ENCODE data around the gene OPCML. TPM values are rescaled to one million over a fixed set of nuclear protein-coding genes. Genes with fewer than 3 reads are reported as not detected.

OPCML gene
- polyA plus RNA-seq, 1 donor (not counting 4 experiments of a cell fraction or from before 2014, with no cell fraction given) = 0.04 TPM

DNA sequence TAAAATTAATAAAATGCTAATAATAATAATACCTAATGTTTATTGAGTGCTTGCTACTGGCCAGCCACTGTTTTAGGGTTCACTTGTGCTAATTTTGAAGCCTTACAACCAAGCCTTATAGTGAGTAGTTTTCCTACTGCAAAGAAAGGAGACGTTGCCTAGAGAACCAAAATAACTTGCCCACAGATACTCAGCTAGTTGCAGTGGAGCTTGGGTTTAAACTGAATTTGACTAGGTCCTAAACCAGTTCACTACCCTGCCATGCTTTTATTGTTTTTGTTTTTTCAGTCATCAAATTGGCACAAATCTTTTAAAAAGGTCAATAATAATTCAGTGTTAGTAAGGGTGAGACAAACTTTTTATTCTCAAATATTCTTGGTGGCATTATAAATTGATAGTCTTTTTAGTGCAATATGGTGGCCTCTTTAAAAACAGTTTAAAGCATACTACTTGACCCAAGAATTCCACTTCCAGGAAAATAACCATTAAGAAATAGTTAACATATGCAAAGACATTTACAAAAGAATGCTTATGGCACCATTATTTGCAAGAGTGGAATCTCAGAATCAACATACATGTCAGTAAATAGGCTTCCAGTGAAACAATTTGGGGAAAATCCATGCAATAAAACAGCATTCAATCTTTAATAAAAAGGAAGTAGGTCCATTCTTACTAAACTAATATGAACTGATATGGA lies 90.2 kb downstream of the OPCML start:
- FAIRE-seq (no peak), DNase-seq (ENCODE audit: low read depth, low spot score) (no peak)
- Histone ChIP-seq H3K36me3 (ENCODE audit: control insufficient read depth in 2 of 2, extremely low read depth in 1 of 2, insufficient read depth in 2 of 2, low read length in 2 of 2) (no peaks in the 10 kb centered on the region), H3K79me2 (ENCODE audit: control insufficient read depth, insufficient read depth, low read length) (no peaks in the 10 kb centered on the region), H2AFZ (ENCODE audit: control insufficient read depth, low read length) (no peak overlapping the region), H3K27ac (ENCODE audit: control insufficient read depth, insufficient read depth, low read length) (no peak overlapping the region), H3K27me3 (ENCODE audit: control insufficient read depth, extremely low read depth, insufficient read depth, low read length) (no peaks in the 10 kb centered on the region), H3K9me3 (ENCODE audit: control insufficient read depth, low read depth, low read length) (no peaks in the 10 kb centered on the region), H3K9ac (ENCODE audit: control insufficient read depth, extremely low read depth, insufficient read depth, low read length) (no peak overlapping the region), H4K20me1 (ENCODE audit: control insufficient read depth, extremely low read depth, insufficient read depth, low read length) (no peaks in the 10 kb centered on the region), H3K4me3 (ENCODE audit: control insufficient read depth in 2 of 3, extremely low read depth in 1 of 3, insufficient read depth in 2 of 3, low read depth in 1 of 3, low read length in 3 of 3) (no peak overlapping the region), H3K4me1 (ENCODE audit: control insufficient read depth, extremely low read depth, insufficient read depth, low read length) (peaks cover 5% of the 10 kb centered on the region), H3K9me1 (ENCODE audit: control insufficient read depth, extremely low read depth, insufficient read depth, low read length) (no peaks in the 10 kb centered on the region), H3K4me2 (ENCODE audit: control insufficient read depth, extremely low read depth, insufficient read depth, low read depth, low read length) (no peak overlapping the region)
- TF ChIP-seq, protein P1, sequence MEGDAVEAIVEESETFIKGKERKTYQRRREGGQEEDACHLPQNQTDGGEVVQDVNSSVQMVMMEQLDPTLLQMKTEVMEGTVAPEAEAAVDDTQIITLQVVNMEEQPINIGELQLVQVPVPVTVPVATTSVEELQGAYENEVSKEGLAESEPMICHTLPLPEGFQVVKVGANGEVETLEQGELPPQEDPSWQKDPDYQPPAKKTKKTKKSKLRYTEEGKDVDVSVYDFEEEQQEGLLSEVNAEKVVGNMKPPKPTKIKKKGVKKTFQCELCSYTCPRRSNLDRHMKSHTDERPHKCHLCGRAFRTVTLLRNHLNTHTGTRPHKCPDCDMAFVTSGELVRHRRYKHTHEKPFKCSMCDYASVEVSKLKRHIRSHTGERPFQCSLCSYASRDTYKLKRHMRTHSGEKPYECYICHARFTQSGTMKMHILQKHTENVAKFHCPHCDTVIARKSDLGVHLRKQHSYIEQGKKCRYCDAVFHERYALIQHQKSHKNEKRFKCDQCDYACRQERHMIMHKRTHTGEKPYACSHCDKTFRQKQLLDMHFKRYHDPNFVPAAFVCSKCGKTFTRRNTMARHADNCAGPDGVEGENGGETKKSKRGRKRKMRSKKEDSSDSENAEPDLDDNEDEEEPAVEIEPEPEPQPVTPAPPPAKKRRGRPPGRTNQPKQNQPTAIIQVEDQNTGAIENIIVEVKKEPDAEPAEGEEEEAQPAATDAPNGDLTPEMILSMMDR (optimal IDR thresholded peaks at IDR 0.05 in 1 of 3, IDR thresholded peaks at IDR 0.05 in 1 of 3, conservative IDR thresholded peaks at IDR 0.05 in 1 of 3; ENCODE audit: extremely low read depth in 1 of 3, insufficient read depth in 2 of 3, low read length in 3 of 3) = no peak
- no peak for TF ChIP-seq EZH2 (IDR thresholded peaks at IDR 0.05; ENCODE audit: low read length)
- dilution Hi-C loops (cut with MboI; ENCODE audit: extremely low pct_ligation_motif_present, low sequenced_read_pairs) = no loop called here

DNA sequence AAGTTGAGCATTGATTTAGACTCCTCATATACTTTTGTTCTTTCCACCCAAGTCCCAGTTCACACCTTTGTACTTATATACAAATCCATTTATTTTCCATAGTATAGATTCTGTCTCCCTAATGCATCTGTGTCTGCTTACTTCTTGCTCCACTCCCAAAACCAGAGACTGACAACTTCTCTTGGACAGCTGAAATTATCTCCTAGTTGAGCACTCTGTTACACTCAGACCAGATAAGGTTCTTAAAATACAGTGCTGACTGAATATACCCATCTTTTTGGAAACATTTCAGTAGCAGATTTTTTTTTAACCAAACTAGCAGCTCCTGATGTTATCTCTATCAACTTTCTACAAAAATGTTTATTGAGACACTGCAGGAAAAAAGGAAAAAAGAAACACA lies 106.3 kb downstream of the OPCML start:
- dilution Hi-C loops (cut with MboI; ENCODE audit: extremely low pct_ligation_motif_present, low sequenced_read_pairs) = no loop called here
- Histone ChIP-seq H3K9me3 (ENCODE audit: control insufficient read depth, low read depth, low read length) (no peaks in the 10 kb centered on the region), H3K4me3 (ENCODE audit: control insufficient read depth in 2 of 3, extremely low read depth in 1 of 3, insufficient read depth in 2 of 3, low read depth in 1 of 3, low read length in 3 of 3) (no peak overlapping the region), H3K9me1 (ENCODE audit: control insufficient read depth, extremely low read depth, insufficient read depth, low read length) (no peaks in the 10 kb centered on the region), H3K4me2 (ENCODE audit: control insufficient read depth, extremely low read depth, insufficient read depth, low read depth, low read length) (no peak overlapping the region), H3K36me3 (ENCODE audit: control insufficient read depth in 2 of 2, extremely low read depth in 1 of 2, insufficient read depth in 2 of 2, low read length in 2 of 2) (no peaks in the 10 kb centered on the region), H3K79me2 (ENCODE audit: control insufficient read depth, insufficient read depth, low read length) (no peaks in the 10 kb centered on the region), H3K27ac (ENCODE audit: control insufficient read depth, insufficient read depth, low read length) (no peak overlapping the region), H2AFZ (ENCODE audit: control insufficient read depth, low read length) (no peak overlapping the region), H3K9ac (ENCODE audit: control insufficient read depth, extremely low read depth, insufficient read depth, low read length) (no peak overlapping the region), H3K27me3 (ENCODE audit: control insufficient read depth, extremely low read depth, insufficient read depth, low read length) (no peaks in the 10 kb centered on the region), H3K4me1 (ENCODE audit: control insufficient read depth, extremely low read depth, insufficient read depth, low read length) (no peaks in the 10 kb centered on the region), H4K20me1 (ENCODE audit: control insufficient read depth, extremely low read depth, insufficient read depth, low read length) (no peaks in the 10 kb centered on the region)
- no peak for FAIRE-seq
- TF ChIP-seq, protein P1 (optimal IDR thresholded peaks at IDR 0.05 in 1 of 3, IDR thresholded peaks at IDR 0.05 in 1 of 3, conservative IDR thresholded peaks at IDR 0.05 in 1 of 3; ENCODE audit: extremely low read depth in 1 of 3, insufficient read depth in 2 of 3, low read length in 3 of 3) = no peak
- no peak for TF ChIP-seq EZH2 (IDR thresholded peaks at IDR 0.05; ENCODE audit: low read length)
- no peak for DNase-seq (ENCODE audit: low read depth, low spot score)

Measured in keratinocyte (primary cell).